ACC112 (cell line): ENCODE data around the gene CADPS.

Experiments used
- H2AFZ ChIP-seq: fragments of 200-600 bp; sonication (generic); one replicate; pipeline ENCODE4 v1.6.0; 2017; ENCODE audit warnings: antibody characterized with exemption, low read length; ENCODE audit not compliant: unreplicated experiment
- H3K27ac ChIP-seq: fragments of 200-600 bp; sonication (generic); 2 replicates; pipeline ENCODE4 v1.5.1; 2014; ENCODE audit warnings: low read depth, mild to moderate bottlenecking, antibody characterized with exemption, low read length, moderate library complexity
- H3K27me3 ChIP-seq: fragments of 200-600 bp; sonication (generic); 2 replicates; pipeline ENCODE4 v1.6.1; 2014; ENCODE audit warnings: mild to moderate bottlenecking, antibody characterized with exemption, low read length, moderate library complexity, mixed read lengths; ENCODE audit not compliant: insufficient read depth
- H3K36me3 ChIP-seq: fragments of 200-600 bp; sonication (generic); 2 replicates; pipeline ENCODE4 v1.6.1; 2016; ENCODE audit warnings: mild to moderate bottlenecking, antibody characterized with exemption, low read length, moderate library complexity, mixed read lengths; ENCODE audit not compliant: insufficient read depth
- H3K4me1 ChIP-seq: fragments of 200-600 bp; sonication (generic); one replicate; pipeline ENCODE4 v1.6.1; 2016; ENCODE audit warnings: low read length, mixed read lengths; ENCODE audit not compliant: insufficient read depth, unreplicated experiment, control insufficient read depth
- H3K4me3 ChIP-seq: fragments of 200-600 bp; sonication (generic); 2 replicates; pipeline ENCODE4 v1.5.1; 2014; ENCODE audit warnings: mild to moderate bottlenecking, low read depth, low read length
- H3K79me2 ChIP-seq: fragments of 200-600 bp; sonication (generic); one replicate; pipeline ENCODE4 v1.6.0; 2016; ENCODE audit warnings: low read length; ENCODE audit not compliant: control insufficient read depth, unreplicated experiment, insufficient read depth

The CADPS gene

DNA sequence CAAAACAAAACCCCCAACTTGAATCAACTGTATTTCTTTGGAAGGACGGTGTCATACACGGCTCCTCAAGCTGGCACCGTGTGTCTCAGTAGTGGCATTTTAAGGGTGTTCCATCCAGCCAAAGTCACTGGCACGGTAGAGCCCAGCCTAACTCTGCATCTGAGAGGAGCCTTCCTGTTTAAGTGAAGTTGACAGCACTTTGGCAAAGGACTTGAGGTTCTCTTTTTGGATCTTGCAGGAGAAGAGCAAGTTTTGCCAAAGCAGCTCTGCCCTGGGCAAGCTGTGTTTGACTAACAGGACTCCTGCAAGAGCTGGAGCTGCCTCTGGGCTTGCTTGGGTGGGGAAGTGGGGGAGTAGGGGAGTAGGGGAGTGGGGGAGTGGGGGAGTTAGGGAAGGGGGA lies 392.3 kb downstream of the CADPS start:
- no peaks in the 10 kb centered on the region for H3K79me2 ChIP-seq
- no peaks in the 10 kb centered on the region for H3K4me1 ChIP-seq
- H3K27me3 ChIP-seq: peaks cover 88% of the 10 kb centered on the region
- no peak overlapping the region for H2AFZ ChIP-seq
- H3K27ac ChIP-seq: no peak overlapping the region
- no peak overlapping the region for H3K4me3 ChIP-seq
- no peaks in the 10 kb centered on the region for H3K36me3 ChIP-seq

DNA sequence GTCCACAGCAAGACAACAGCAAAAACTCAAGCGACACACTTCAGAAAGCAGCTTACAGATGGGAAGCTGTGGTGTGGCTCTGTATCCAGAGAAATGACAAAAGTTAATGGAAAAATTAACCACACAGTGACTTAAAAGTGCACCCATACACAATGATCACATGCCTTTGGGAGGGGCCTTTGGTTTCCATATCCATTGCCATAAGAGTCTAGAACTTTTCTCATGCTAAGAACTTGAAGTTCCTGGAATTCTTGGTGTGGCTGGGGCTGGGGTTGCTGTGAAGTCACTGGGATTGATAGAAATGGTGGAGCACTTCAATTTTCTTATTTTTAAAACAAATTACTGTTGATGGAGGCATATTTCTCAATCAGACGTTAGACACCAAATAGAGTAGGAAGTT lies 393.3 kb downstream of the CADPS start:
- no peak overlapping the region for H2AFZ ChIP-seq
- no peak overlapping the region for H3K4me3 ChIP-seq
- H3K79me2 ChIP-seq: no peaks in the 10 kb centered on the region
- peaks cover 88% of the 10 kb centered on the region for H3K27me3 ChIP-seq
- H3K36me3 ChIP-seq: no peaks in the 10 kb centered on the region
- H3K27ac ChIP-seq: no peak overlapping the region
- H3K4me1 ChIP-seq: no peaks in the 10 kb centered on the region

DNA sequence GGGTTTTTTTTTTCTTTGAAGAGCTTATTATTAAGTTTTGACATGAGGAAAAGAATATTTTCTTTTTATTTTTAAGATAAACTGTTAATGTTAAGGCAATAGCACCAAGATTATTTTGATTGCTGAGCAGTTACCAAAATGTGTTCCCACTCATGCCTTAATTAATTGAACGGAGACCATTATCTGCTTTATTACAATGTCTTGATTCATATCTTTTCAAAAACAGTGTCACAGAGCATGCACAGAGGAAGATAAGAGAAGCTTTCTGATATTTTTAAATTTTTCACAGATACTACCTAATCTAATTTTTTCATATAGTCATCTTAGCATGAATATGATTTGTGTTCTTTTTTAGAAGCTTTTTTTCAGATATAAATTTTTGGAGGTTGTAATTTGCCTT lies 395.2 kb downstream of the CADPS start:
- H3K36me3 ChIP-seq: no peaks in the 10 kb centered on the region
- no peak overlapping the region for H2AFZ ChIP-seq
- no peak overlapping the region for H3K4me3 ChIP-seq
- H3K27me3 ChIP-seq: peaks cover 92% of the 10 kb centered on the region
- no peaks in the 10 kb centered on the region for H3K4me1 ChIP-seq
- H3K27ac ChIP-seq: no peak overlapping the region
- H3K79me2 ChIP-seq: no peaks in the 10 kb centered on the region

DNA sequence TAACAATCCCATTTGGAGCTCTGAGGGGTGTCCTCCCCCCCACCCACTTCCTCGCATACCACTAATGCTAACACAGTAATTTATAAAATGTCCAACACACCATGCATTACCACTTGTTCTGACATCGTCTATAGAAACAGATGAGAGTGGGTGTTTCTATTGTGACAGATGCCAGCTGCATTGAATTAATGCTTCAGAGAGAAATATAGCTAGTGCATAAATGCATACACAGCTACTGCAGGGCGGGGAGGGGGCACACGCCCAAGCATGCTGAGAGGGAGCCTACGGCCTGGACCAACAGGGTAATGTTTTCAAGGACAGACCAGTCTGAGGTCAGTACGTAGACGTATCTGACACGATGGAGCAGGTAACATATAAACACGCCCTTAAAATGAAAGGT lies 395.9 kb downstream of the CADPS start:
- H3K27ac ChIP-seq: no peak overlapping the region
- no peak overlapping the region for H2AFZ ChIP-seq
- no peak overlapping the region for H3K4me3 ChIP-seq
- H3K27me3 ChIP-seq: peaks cover 91% of the 10 kb centered on the region
- no peaks in the 10 kb centered on the region for H3K36me3 ChIP-seq
- H3K4me1 ChIP-seq: no peaks in the 10 kb centered on the region
- no peaks in the 10 kb centered on the region for H3K79me2 ChIP-seq

DNA sequence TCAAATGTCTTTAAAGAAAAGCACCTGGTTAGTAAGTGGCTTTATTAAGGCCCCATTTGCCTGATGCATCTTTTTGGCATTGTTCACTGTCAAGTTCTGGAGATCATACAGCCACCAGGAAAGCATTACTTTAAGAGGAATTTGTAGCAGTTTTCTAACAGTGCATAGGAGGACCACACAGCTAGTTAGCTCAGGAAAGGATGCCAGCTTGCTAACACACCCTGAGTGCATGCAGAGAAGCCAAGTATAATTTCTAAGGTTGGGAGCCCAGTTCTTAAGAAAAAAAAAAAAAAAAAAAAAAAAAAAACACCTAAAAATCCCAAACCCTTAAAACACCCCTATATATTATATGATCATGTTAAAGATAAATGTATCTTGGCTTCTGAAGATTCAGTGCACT lies 399.9 kb downstream of the CADPS start:
- no peak overlapping the region for H2AFZ ChIP-seq

DNA sequence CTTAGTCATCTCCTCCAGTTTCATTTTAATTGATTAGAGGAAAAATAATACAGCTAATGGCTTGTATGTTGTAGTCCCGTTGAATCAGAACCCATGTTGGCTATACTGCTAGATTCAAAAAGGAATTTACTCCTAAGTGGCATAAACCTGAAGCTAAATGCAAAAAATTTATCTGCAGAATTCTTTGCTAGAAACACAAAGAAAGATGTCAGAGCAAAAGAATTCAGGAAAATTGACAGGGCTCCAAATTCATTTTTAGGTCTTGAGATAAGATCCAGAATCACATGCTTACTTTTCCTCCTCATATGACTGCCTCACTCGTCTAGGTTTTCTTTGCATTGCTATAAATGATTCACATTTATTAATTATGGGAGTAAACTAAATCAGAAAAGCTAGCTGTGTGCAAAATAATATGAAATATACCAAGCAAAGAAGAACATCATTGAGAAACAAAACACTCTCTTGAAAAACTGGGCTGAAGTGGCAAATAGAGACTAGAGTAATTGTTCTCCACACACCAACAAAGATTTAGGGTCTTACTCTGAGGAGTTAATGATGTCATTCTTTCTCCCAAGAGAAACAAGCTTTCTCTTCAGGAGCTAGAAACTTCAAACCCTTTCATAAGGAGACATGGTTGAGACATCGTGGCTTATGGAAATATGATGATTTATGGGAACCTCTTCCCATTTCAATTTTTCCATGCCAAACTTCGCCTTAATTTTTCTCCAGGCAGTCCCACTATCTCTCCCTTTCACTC lies 407.1 kb downstream of the CADPS start:
- Histone ChIP-seq H3K27ac (no peak overlapping the region), H3K4me1 (no peaks in the 10 kb centered on the region), H3K27me3 (peaks cover 77% of the 10 kb centered on the region), H3K79me2 (no peaks in the 10 kb centered on the region), H2AFZ (no peak overlapping the region), H3K36me3 (no peaks in the 10 kb centered on the region), H3K4me3 (no peak overlapping the region)

More for the DNA sequence above, 399.9 kb downstream of the CADPS start:
- Histone ChIP-seq H3K27me3 (peaks cover 75% of the 10 kb centered on the region), H3K4me1 (no peaks in the 10 kb centered on the region), H3K36me3 (no peaks in the 10 kb centered on the region), H3K27ac (no peak overlapping the region), H3K4me3 (no peak overlapping the region), H3K79me2 (no peaks in the 10 kb centered on the region)

DNA sequence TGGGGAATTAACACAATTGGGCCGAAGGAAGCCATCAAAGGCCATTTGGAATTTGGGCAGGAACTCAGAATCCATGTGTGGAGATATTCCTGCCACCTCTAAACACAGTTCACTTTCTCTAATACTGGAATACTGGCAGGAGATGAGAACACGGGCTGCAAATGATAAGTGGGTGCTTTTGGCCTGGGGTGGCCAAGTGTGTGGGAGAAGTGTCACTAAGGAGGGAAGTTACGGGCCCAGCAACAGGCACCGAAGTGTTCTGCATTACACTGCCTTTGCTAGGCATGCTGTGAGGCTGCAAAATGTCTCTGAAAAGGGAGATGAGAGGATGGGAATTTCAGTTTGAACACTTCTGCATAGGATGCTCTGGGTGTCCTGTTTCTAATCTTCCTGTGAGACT lies 412.4 kb downstream of the CADPS start:
- H3K27ac ChIP-seq: no peak overlapping the region
- H3K27me3 ChIP-seq: peaks cover 92% of the 10 kb centered on the region
- H2AFZ ChIP-seq: no peak overlapping the region
- H3K36me3 ChIP-seq: no peaks in the 10 kb centered on the region
- no peak overlapping the region for H3K4me3 ChIP-seq
- H3K79me2 ChIP-seq: no peaks in the 10 kb centered on the region
- H3K4me1 ChIP-seq: no peaks in the 10 kb centered on the region

DNA sequence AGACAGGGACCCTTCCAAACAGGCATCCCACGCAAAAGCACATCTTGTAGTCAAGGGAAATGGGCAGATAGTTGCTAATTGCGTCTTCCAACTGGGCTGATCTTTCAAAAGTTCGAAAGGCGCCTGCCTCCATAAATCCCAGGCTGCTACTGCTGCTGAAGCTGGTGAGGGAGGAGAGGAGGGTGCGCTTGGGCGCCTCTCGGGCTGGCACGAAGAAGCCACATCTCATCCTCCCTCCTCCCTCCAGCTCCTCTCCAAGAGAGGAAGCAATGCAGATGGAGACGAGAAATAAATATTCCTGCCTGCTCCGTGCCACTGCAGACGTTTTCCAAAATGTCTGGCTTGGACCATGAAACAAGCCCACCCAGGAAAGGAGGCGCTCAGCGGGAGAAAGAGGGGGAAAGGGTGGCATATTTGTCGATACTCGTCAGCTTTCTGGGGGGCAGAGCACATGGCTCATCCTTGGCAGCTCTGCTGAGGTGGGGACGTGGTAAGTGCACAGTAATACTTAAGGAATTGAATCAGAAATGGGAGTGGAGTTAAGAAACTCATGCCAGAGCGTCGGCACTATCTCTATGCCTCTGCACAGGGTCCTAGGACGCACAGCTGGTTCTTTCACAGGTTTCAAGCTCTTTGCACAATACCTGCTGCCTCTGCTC lies 413.0 kb downstream of the CADPS start:
- no peaks in the 10 kb centered on the region for H3K36me3 ChIP-seq
- no peaks in the 10 kb centered on the region for H3K4me1 ChIP-seq
- no peaks in the 10 kb centered on the region for H3K79me2 ChIP-seq
- no peak overlapping the region for H3K27ac ChIP-seq
- no peak overlapping the region for H2AFZ ChIP-seq
- peaks cover 90% of the 10 kb centered on the region for H3K27me3 ChIP-seq
- H3K4me3 ChIP-seq: no peak overlapping the region

DNA sequence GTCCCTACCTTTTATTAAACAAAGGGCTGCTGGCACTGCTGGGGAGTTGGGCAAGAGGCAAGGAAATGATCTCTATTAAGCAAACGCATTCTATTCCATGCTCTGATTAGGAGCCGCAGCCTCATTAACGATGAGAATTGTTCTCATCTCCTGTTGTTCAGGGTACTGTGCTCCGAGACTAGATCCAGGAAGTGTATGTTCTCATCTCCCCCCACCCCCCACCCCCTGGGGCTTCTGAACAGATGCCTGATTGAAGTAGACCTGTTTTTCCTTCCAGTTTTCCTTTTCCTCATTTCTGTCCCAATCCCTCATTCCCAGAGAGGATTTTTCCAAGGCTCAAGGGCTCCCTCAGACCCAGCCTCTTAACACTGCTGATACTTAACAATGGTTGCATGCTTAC lies 420.3 kb downstream of the CADPS start:
- H3K4me1 ChIP-seq: no peaks in the 10 kb centered on the region
- peaks cover 67% of the 10 kb centered on the region for H3K27me3 ChIP-seq
- no peak overlapping the region for H3K4me3 ChIP-seq
- H3K27ac ChIP-seq: no peak overlapping the region
- no peak overlapping the region for H2AFZ ChIP-seq
- H3K79me2 ChIP-seq: no peaks in the 10 kb centered on the region
- H3K36me3 ChIP-seq: no peaks in the 10 kb centered on the region

DNA sequence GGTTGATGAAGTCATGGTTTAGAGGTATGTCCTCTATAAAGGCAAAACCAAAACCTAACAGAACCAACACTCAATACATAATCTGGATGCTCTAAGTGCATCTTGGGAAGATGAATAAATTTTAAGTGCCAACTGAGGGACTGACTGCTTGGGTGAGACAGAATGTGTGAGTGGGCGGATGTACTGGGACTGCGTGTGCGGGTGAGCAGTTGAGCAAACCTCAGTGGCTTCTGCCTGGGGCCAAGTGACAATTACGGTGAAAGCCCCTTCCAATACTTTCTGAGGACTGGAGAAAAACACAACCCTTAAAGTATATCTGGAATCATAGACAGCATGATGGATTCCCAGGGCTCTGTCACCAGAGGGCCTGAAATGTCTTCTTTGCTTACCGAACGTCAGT lies 421.8 kb downstream of the CADPS start:
- Histone ChIP-seq H3K79me2 (no peaks in the 10 kb centered on the region), H3K4me3 (no peak overlapping the region), H2AFZ (no peak overlapping the region), H3K27me3 (peaks cover 68% of the 10 kb centered on the region), H3K27ac (no peak overlapping the region), H3K36me3 (no peaks in the 10 kb centered on the region), H3K4me1 (no peaks in the 10 kb centered on the region)

DNA sequence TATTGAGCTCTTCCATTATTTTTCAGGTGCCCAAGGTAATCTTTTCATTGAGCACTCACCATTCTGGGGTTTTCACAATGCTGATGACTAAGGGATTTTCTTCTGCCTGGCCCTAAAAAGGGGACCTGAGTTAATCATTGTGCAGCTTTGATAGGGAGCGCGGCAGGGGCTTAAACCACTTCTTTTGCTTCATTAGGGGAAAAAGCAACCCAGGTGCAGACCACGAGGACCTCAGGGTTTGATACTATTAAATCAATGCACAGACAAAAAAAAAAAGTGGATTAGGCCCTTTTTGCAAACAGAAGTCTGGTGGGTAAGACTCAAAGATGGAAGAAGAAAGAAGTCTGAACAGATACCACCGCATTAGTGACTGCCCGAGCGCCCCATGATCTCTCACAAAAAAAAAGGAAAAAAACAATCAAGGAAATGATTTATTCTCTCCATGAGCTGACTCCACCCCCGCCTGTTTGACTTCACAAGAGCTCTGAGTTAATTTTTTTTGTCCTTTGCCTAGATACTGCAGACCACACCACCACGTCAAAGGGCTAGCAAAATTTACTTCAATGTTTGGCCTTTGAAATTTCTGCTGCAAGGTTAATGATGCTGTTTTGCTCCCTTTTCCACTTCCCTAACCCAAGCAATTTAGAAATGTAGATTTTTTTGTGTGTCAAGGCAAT lies 423.9 kb downstream of the CADPS start:
- no peaks in the 10 kb centered on the region for H3K36me3 ChIP-seq
- no peaks in the 10 kb centered on the region for H3K4me1 ChIP-seq
- no peaks in the 10 kb centered on the region for H3K79me2 ChIP-seq
- no peak overlapping the region for H2AFZ ChIP-seq
- peaks cover 74% of the 10 kb centered on the region for H3K27me3 ChIP-seq
- H3K27ac ChIP-seq: no peak overlapping the region
- no peak overlapping the region for H3K4me3 ChIP-seq
